ENCODE data around the gene SV2B.

SV2B gene

GRCh38 chr15:91234759-91235158 lies 134.7 kb downstream of the SV2B start:
- no peak for DNase-seq (ENCODE audit: low read depth)

GRCh38 chr15:91235376-91235775 lies 135.3 kb downstream of the SV2B start:
- no peak for DNase-seq (ENCODE audit: low read depth)

GRCh38 chr15:91237445-91237844 lies 137.4 kb downstream of the SV2B start:
- no peak for DNase-seq (ENCODE audit: low read depth)

GRCh38 chr15:91238644-91239425 lies 138.8 kb downstream of the SV2B start:
- DNase-seq (ENCODE audit: low read depth) = no peak

- no peak for DNase-seq (ENCODE audit: low read depth)
Measured at GRCh38 chr15:91243826-91244225, 143.8 kb downstream of the SV2B start.

GRCh38 chr15:91244919-91245318 lies 144.9 kb downstream of the SV2B start:
- no peak for DNase-seq (ENCODE audit: low read depth)

GRCh38 chr15:91246998-91247397 lies 146.9 kb downstream of the SV2B start:
- no peak for DNase-seq (ENCODE audit: low read depth)

GRCh38 chr15:91249591-91249990 lies 149.5 kb downstream of the SV2B start:
- no peak for DNase-seq (ENCODE audit: low read depth)

GRCh38 chr15:91252322-91252721 lies 152.3 kb downstream of the SV2B start:
- DNase-seq (ENCODE audit: low read depth) = no peak

GRCh38 chr15:91252756-91253155 lies 152.7 kb downstream of the SV2B start:
- no peak for DNase-seq (ENCODE audit: low read depth)

- no peak for DNase-seq (ENCODE audit: low read depth)
Measured at GRCh38 chr15:91253605-91254004, 153.5 kb downstream of the SV2B start.

- DNase-seq (ENCODE audit: low read depth) = no peak
Measured at GRCh38 chr15:91254766-91255165, 154.7 kb downstream of the SV2B start.

- no peak for DNase-seq (ENCODE audit: low read depth)
Measured at GRCh38 chr15:91255670-91256192, 155.7 kb downstream of the SV2B start.

GRCh38 chr15:91257746-91258414 lies 157.8 kb downstream of the SV2B start:
- no peak for DNase-seq (ENCODE audit: low read depth)

GRCh38 chr15:91258415-91258759 lies 158.3 kb downstream of the SV2B start:
- DNase-seq (ENCODE audit: low read depth) = no peak

GRCh38 chr15:91259077-91259476 lies 159.0 kb downstream of the SV2B start:
- DNase-seq (ENCODE audit: low read depth) = no peak

GRCh38 chr15:91261345-91261744 lies 161.3 kb downstream of the SV2B start:
- DNase-seq (ENCODE audit: low read depth) = no peak

- no peak for DNase-seq (ENCODE audit: low read depth)
Measured at GRCh38 chr15:91263632-91264531, 163.8 kb downstream of the SV2B start.

- no peak for DNase-seq (ENCODE audit: low read depth)
Measured at GRCh38 chr15:91264651-91265351, 164.7 kb downstream of the SV2B start.

- DNase-seq (ENCODE audit: low read depth) = no peak
Measured at GRCh38 chr15:91265416-91265940, 165.4 kb downstream of the SV2B start.

GRCh38 chr15:91268510-91268909 lies 168.5 kb downstream of the SV2B start:
- DNase-seq (ENCODE audit: low read depth) = no peak

GRCh38 chr15:91270747-91271146 lies 170.7 kb downstream of the SV2B start:
- no peak for DNase-seq (ENCODE audit: low read depth)

Data from HS-27A (cell line).